Measurements from ENCODE around the gene RFTN1. TPM values are rescaled to one million over a fixed set of nuclear protein-coding genes. Genes with fewer than 3 reads are reported as not detected.

The RFTN1 gene
- total RNA-seq, 1 experiment from 2014 or later = 2.2 TPM

GRCh38 chr3:16426029-16426400 is 87.5 kb downstream of the RFTN1 start:
- H3K79me1 ChIP-seq (ENCODE audit: insufficient read depth, low read depth, low read length, poor library complexity, severe bottlenecking) = no peaks in the 10 kb centered on the region
- H2BK12ac ChIP-seq (ENCODE audit: insufficient read length, low read depth, low read length) = no peak overlapping the region
- no peak overlapping the region for H2BK5ac ChIP-seq (ENCODE audit: insufficient read length, low read length)
- H3K9ac ChIP-seq (ENCODE audit: extremely low read depth, insufficient read length, low read length) = no peak overlapping the region
- no peak overlapping the region for H2BK120ac ChIP-seq (ENCODE audit: low read depth, low read length, poor library complexity, severe bottlenecking)
- no CpG with 5 or more reads among the region's 13 CpGs for WGBS (ENCODE audit: extremely low coverage, insufficient read length, low lambda C conversion rate)
- Mint-ChIP-seq H3K27ac (no peak overlapping the region), H3K9me3 (no peaks in the 10 kb centered on the region), H3K4me3 (no peak overlapping the region), H3K36me3 (ENCODE audit: insufficient read depth in 1 of 3, low read depth in 3 of 3) (no peaks in the 10 kb centered on the region), H3K27me3 (ENCODE audit: low read depth) (peaks cover 2% of the 10 kb centered on the region), H3K4me1 (peaks cover 2 to 5% of the 10 kb centered on the region in 2 experiments; a peak in 2 of 4 replicates)
- H3K23me2 ChIP-seq (ENCODE audit: insufficient read length, low read depth, low read length, poor library complexity, severe bottlenecking) = no peaks in the 10 kb centered on the region
- no peak overlapping the region for H4K91ac ChIP-seq (ENCODE audit: insufficient read length, low read depth, low read length)
- no peak overlapping the region for H2AFZ ChIP-seq (ENCODE audit: low read length)
- H2AK5ac ChIP-seq (ENCODE audit: insufficient read length, low read length) = no peak overlapping the region
- no peaks in the 10 kb centered on the region for H3K79me2 ChIP-seq (ENCODE audit: insufficient read depth, low read length)
- no peak overlapping the region for H3T11ph ChIP-seq (ENCODE audit: low read length)
- H3K4me1 ChIP-seq (ENCODE audit: insufficient read depth, low read length) = no peaks in the 10 kb centered on the region
- no peaks in the 10 kb centered on the region for H3K9me3 ChIP-seq (ENCODE audit: control insufficient read depth, low read depth, low read length)
- DNase-seq = no peak
- H4K5ac ChIP-seq (ENCODE audit: insufficient read length, low read depth, low read length) = no peak overlapping the region
- no peak overlapping the region for H2BK15ac ChIP-seq (ENCODE audit: low read depth, low read length)
- no peaks in the 10 kb centered on the region for H4K20me1 ChIP-seq (ENCODE audit: control insufficient read depth, insufficient read depth, insufficient read length)
- H3K23ac ChIP-seq (ENCODE audit: insufficient read length, low read depth, low read length) = no peak overlapping the region
- no peak for TF ChIP-seq CTCF (conservative IDR thresholded peaks at IDR 0.05)
- H3K4ac ChIP-seq (ENCODE audit: low read depth, low read length) = no peak overlapping the region
- no peak overlapping the region for H3K27ac ChIP-seq (ENCODE audit: insufficient read length, low read depth, low read length)
- H3K18ac ChIP-seq (ENCODE audit: insufficient read length, low read depth, low read length) = no peak overlapping the region
- H3K56ac ChIP-seq (ENCODE audit: insufficient read length, low read depth, low read length) = no peak overlapping the region
- no peak overlapping the region for H3K4me2 ChIP-seq (ENCODE audit: insufficient read depth, insufficient read length, low read length)
- no peak overlapping the region for H3K14ac ChIP-seq (ENCODE audit: insufficient read depth, low read length)
- no peaks in the 10 kb centered on the region for H3K27me3 ChIP-seq (ENCODE audit: insufficient read depth, low read length)
- H4K8ac ChIP-seq (replicated peaks; ENCODE audit: insufficient read length, low read depth, low read length) = no peak overlapping the region
- no peak overlapping the region for H2BK20ac ChIP-seq (ENCODE audit: low read depth, low read length, poor library complexity, severe bottlenecking)
